ENCODE results near the gene NXPH2.

The NXPH2 gene

DNA sequence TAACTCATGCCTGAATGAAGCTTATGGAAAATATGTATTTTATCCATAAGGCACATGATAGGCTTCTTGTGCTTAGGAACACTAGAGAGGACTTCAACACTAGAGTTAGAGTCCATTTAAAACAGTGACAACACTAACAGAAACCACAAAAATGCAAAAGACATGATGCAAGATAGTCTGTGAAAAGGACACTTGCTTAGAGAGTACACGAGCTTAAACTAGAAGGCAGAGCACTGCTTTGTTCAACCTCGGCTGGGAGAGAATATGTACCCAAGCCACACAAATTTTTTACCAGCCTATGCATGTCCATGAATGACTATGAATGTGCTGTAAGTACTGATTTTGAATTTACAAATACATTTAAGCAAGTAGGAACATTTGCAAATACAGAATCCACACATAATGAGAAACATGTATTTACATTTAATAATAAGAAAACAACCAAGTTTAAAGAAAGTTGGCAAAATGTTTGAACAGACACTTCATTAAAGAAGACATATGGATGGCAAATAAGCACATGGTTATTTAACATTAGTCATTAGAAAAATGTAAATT lies 148.0 kb downstream of the NXPH2 start:
- DNase-seq, result peak in 1 of 2 experiments; percentile 19

- DNase-seq, result peak in 1 of 2 experiments; percentile 33
These were observed 150.0 kb downstream of the NXPH2 start for GRCh38 chr2:138630164-138630563.

- DNase-seq, result no peak
These were observed 154.0 kb downstream of the NXPH2 start for GRCh38 chr2:138626148-138626547.

DNA sequence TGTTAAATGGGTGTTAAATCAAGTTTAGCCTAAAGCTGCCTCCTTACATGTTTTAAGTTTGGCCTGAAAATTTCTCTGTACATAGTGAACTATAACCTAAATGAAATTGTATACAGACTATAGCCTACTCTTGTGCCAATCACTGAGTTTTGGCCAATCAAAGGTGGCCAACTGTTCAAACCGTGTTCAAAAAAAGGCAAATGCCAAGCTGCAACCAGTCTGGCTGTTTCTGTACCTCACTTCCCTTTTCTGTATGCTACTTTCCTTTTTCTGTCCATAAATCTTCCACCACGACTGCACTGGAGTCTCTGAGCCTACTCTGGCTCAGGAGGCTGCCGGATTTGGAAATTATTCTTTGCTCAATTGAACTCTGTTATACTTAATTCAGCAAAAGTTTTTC lies 157.6 kb downstream of the NXPH2 start:
- DNase-seq, result no peak

DNA sequence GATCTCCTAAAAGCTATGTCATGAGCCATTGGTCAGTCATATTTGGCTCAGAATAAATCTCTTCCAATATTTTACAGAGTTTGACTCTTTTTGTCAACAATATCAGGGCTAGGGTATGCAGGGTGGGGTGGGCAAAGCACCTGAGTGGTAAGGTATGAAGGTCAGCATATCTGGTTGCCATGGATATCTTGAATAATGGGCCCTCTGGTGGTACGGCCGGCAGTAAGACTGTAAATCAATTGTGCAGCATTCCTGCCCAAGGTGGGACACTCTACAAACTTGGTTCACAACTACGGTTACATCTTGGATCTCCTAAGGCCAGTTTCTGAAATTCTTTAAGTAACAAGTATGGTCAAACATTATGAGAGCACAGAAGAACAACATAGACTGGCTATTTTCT lies 159.1 kb downstream of the NXPH2 start:
- no peak for DNase-seq

DNA sequence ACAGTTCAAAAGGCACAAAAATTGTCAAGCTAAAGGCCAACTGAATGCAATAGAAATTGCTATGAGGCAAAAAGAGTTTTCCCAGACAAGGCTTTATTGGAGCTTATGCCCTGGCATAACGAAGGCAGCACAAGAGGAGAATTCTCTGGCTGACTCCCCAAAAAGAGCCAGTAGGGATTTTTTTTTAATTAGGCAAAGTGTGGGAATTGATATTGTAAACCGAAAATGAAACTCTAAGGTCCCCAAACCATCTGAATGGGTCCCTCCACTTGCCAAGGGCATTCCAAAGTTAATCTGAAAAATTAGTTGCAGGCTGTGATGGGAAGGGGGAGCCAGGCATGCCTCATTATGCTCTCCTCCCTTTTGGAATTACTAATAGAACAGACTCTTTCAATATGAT lies 159.8 kb downstream of the NXPH2 start:
- no peak for DNase-seq

Measured in NCI-H446 (cell line).